H1 (cell line): ENCODE data around the gene CCDC102A. TPM values are rescaled to one million over a fixed set of nuclear protein-coding genes. Genes with fewer than 3 reads are reported as not detected.

Experiments
- CTCF ChIA-PET: fragments of 300-600 bp; sonication (Branson Sonifier 250); formaldehyde crosslinking; loops from one replicate; lab custom pipeline; 2021; ENCODE audit not compliant: partially characterized antibody; lab: Charles Lee
- POLR2A ChIA-PET: fragments of 300-600 bp; sonication (Branson Sonifier 250); formaldehyde crosslinking; loops from one replicate; lab custom pipeline; 2021; ENCODE audit warnings: inconsistent platforms; ENCODE audit not compliant: partially characterized antibody; lab: Charles Lee
- DNase-seq, 2 experiments: peaks; one replicate each; pipeline versions ENCODE4 v3.0.0 to v3.0.0-alpha.2; 2010 to 2022; ENCODE audit warnings: low spot score in 2 of 2, low read depth in 1 of 2, mixed read lengths in 1 of 2
- FAIRE-seq: peaks from 2 replicates; lab custom pipeline; 2011; peaks lifted over from hg19 to GRCh38; lab: Jason Lieb, UNC
- H2AFZ ChIP-seq: 2 replicates; pipeline ENCODE4 v1.8.1; 2012; ENCODE audit warnings: low read length, inconsistent platforms
- H2AK5ac ChIP-seq: 2 replicates; pipeline ENCODE4 v1.6.1; 2013; ENCODE audit warnings: low read depth, low read length
- H2BK120ac ChIP-seq: replicated peaks from 2 replicates; pipeline ENCODE3; 2013; ENCODE audit warnings: low read depth, low read length, inconsistent platforms
- H2BK12ac ChIP-seq: 2 replicates; pipeline ENCODE4 v1.6.1; 2013; ENCODE audit warnings: low read depth, low read length
- H2BK15ac ChIP-seq: 2 replicates; pipeline ENCODE4 v1.6.1; 2013; ENCODE audit warnings: low read length
- H2BK20ac ChIP-seq: 2 replicates; pipeline ENCODE4 v1.6.1; 2013; ENCODE audit warnings: low read length
- H2BK5ac ChIP-seq: 2 replicates; pipeline ENCODE4 v1.6.1; 2013; ENCODE audit warnings: low read depth, low read length
- H3K14ac ChIP-seq: 2 replicates; pipeline ENCODE4 v1.6.1; 2013; ENCODE audit warnings: inconsistent platforms; ENCODE audit not compliant: insufficient read length
- H3K18ac ChIP-seq: 2 replicates; pipeline ENCODE4 v1.6.1; 2013; ENCODE audit warnings: low read length; ENCODE audit errors: extremely low read depth
- H3K23ac ChIP-seq: 2 replicates; pipeline ENCODE4 v1.6.1; 2013; ENCODE audit warnings: inconsistent platforms; ENCODE audit not compliant: insufficient read length
- H3K23me2 ChIP-seq: 2 replicates; pipeline ENCODE4 v1.6.1; 2013; ENCODE audit warnings: low read depth, low read length
- H3K27ac ChIP-seq: 2 replicates; pipeline ENCODE4 v1.6.1; 2011; ENCODE audit warnings: low read depth, low read length, inconsistent platforms
- H3K27me3 ChIP-seq, 4 experiments: replicated peaks in 1 of 4; 1 replicate in 1 of 4; 2 replicates in 3 of 4; pipeline versions ENCODE4 v1.6.1 to v1.8.1; 2011 to 2013; ENCODE audit warnings: low read length in 3 of 4, mild to moderate bottlenecking in 3 of 4, inconsistent platforms in 2 of 4, mixed read lengths in 2 of 4, moderate library complexity in 1 of 4; ENCODE audit not compliant: control insufficient read depth in 3 of 4, insufficient read depth in 3 of 4; ENCODE audit errors: extremely low read depth in 1 of 4
- H3K36me3 ChIP-seq, 4 experiments: 2 replicates each; pipeline versions ENCODE4 v1.6.1 to v1.8.1; 2011 to 2013; ENCODE audit warnings: mild to moderate bottlenecking in 4 of 4, low read length in 3 of 4, moderate library complexity in 2 of 4, control low read depth in 1 of 4, inconsistent platforms in 1 of 4; ENCODE audit not compliant: insufficient read depth in 4 of 4, control insufficient read depth in 2 of 4
- H3K4ac ChIP-seq: replicated peaks from 2 replicates; pipeline ENCODE3; 2013; ENCODE audit warnings: low read length, low read depth, mixed read lengths, inconsistent platforms; ENCODE audit not compliant: insufficient read length
- H3K4me1 ChIP-seq, 4 experiments: replicated peaks in 1 of 4; 1 replicate in 1 of 4; 2 replicates in 3 of 4; pipeline versions ENCODE4 v1.6.1 to v1.8.1; 2011 to 2013; ENCODE audit warnings: low read length in 3 of 4, inconsistent platforms in 2 of 4, mixed read lengths in 1 of 4; ENCODE audit not compliant: insufficient read depth in 4 of 4, control insufficient read depth in 3 of 4
- H3K4me2 ChIP-seq, 2 experiments: 2 replicates each; pipeline versions ENCODE4 v1.6.1 to v1.8.1; 2011 to 2013; ENCODE audit warnings: low read depth in 2 of 2, low read length in 2 of 2, control low read depth in 1 of 2, inconsistent platforms in 1 of 2, mild to moderate bottlenecking in 1 of 2; ENCODE audit not compliant: insufficient read depth in 1 of 2
- H3K4me3 ChIP-seq, 4 experiments: fragments of 200-600, 300-600 bp in 1 of 4; sonication (generic), shearing (Covaris generic), sonication (Bioruptor Twin) in 1 of 4; 2 replicates each; pipeline versions ENCODE4 v1.5.1 to v1.8.1; 2011 to 2016; ENCODE audit warnings: low read length in 4 of 4, low read depth in 3 of 4, control low read depth in 2 of 4, inconsistent platforms in 2 of 4, mild to moderate bottlenecking in 2 of 4, mixed read lengths in 1 of 4, moderate library complexity in 1 of 4; ENCODE audit not compliant: insufficient read depth in 2 of 4; ENCODE audit errors: extremely low read depth in 1 of 4
- H3K56ac ChIP-seq: replicated peaks from 2 replicates; pipeline ENCODE3; 2013; ENCODE audit warnings: low read depth, mild to moderate bottlenecking, mixed read lengths, low read length, inconsistent platforms; ENCODE audit not compliant: insufficient read length
- H3K79me1 ChIP-seq: 2 replicates; pipeline ENCODE4 v1.6.1; 2013; ENCODE audit warnings: low read depth, low read length, control low read depth
- H3K79me2 ChIP-seq, 2 experiments: 2 replicates each; pipeline versions ENCODE4 v1.6.1 to v1.8.1; 2012 to 2013; ENCODE audit warnings: low read length in 2 of 2, mild to moderate bottlenecking in 2 of 2, inconsistent platforms in 1 of 2; ENCODE audit not compliant: insufficient read depth in 2 of 2, control insufficient read depth in 1 of 2
- H3K9ac ChIP-seq, 4 experiments: replicated peaks in 1 of 4; 1 replicate in 1 of 4; 2 replicates in 3 of 4; pipeline versions ENCODE4 v1.6.1 to v1.8.1; 2011 to 2013; ENCODE audit warnings: low read depth in 3 of 4, low read length in 3 of 4, control low read depth in 2 of 4, mild to moderate bottlenecking in 2 of 4, moderate library complexity in 2 of 4, inconsistent platforms in 1 of 4; ENCODE audit errors: extremely low read depth in 1 of 4
- H3K9me3 ChIP-seq, 2 experiments: 2 replicates each; pipeline versions ENCODE4 v1.6.1 to v1.8.1; 2012 to 2013; ENCODE audit warnings: mild to moderate bottlenecking in 2 of 2, moderate library complexity in 2 of 2, control low read depth in 1 of 2, inconsistent platforms in 1 of 2, low read depth in 1 of 2, low read length in 1 of 2, mixed read lengths in 1 of 2; ENCODE audit not compliant: insufficient read depth in 2 of 2
- H4K20me1 ChIP-seq, 2 experiments: replicated peaks in 1 of 2; 2 replicates each; pipeline versions ENCODE3 to v1.8.1; 2011 to 2013; ENCODE audit warnings: inconsistent platforms in 2 of 2, low read length in 2 of 2, mild to moderate bottlenecking in 1 of 2; ENCODE audit not compliant: insufficient read depth in 2 of 2, control insufficient read depth in 1 of 2
- H4K5ac ChIP-seq: 2 replicates; pipeline ENCODE4 v1.6.1; 2013; ENCODE audit warnings: low read length, low read depth, mixed read lengths, inconsistent platforms; ENCODE audit not compliant: insufficient read length
- H4K8ac ChIP-seq: 2 replicates; pipeline ENCODE4 v1.8.0; 2013; ENCODE audit warnings: mild to moderate bottlenecking, moderate library complexity, low read length, inconsistent platforms; ENCODE audit not compliant: insufficient read depth; ENCODE audit errors: extremely low read depth
- H4K91ac ChIP-seq: replicated peaks from 2 replicates; pipeline ENCODE3; 2013; ENCODE audit warnings: low read length, mixed read lengths, inconsistent platforms; ENCODE audit not compliant: insufficient read length
- CHD1 ChIP-seq: IDR thresholded peaks from 2 replicates; pipeline ENCODE4 v1.6.1; 2012; ENCODE audit warnings: low read depth, low read length, improper control_type of control experiment
- CTBP2 ChIP-seq: IDR thresholded peaks from 2 replicates; pipeline ENCODE4 v1.7.0; 2011; ENCODE audit warnings: borderline replicate concordance, mild to moderate bottlenecking, moderate library complexity, mixed read lengths, low read length; ENCODE audit not compliant: insufficient read depth, insufficient read length
- CTCF ChIP-seq, 3 experiments: IDR thresholded peaks; 1 replicate in 2 of 3; 2 replicates in 1 of 3; pipeline versions ENCODE4 v1.5.1 to v1.6.1; 2011; ENCODE audit warnings: low read length in 3 of 3, mild to moderate bottlenecking in 3 of 3, inconsistent platforms in 2 of 3, low read depth in 1 of 3, moderate library complexity in 1 of 3; ENCODE audit not compliant: insufficient read depth in 1 of 3; ENCODE audit errors: control extremely low read depth in 1 of 3
- HDAC2 ChIP-seq, 2 experiments: fragments of 300-600 bp in 1 of 2; sonication (generic) in 1 of 2; IDR thresholded peaks; 2 replicates each; pipeline ENCODE4 v1.6.1; 2011 to 2012; ENCODE audit warnings: low read depth in 2 of 2, low read length in 2 of 2, mild to moderate bottlenecking in 2 of 2, moderate library complexity in 2 of 2, borderline replicate concordance in 1 of 2, inconsistent platforms in 1 of 2
- MAX ChIP-seq: IDR thresholded peaks from 2 replicates; pipeline ENCODE4 v1.6.1; 2012; ENCODE audit warnings: inconsistent platforms
- NANOG ChIP-seq: IDR thresholded peaks from 2 replicates; pipeline ENCODE4 v1.6.1; 2011; ENCODE audit warnings: low read length, low read depth, mild to moderate bottlenecking, inconsistent platforms; ENCODE audit not compliant: insufficient read depth, poor library complexity, severe bottlenecking
- RNF2 ChIP-seq: fragments of 200-900, 300-1000 bp; sonication (generic); IDR thresholded peaks from 2 replicates; pipeline ENCODE4 v1.7.1; 2016; ENCODE audit warnings: borderline replicate concordance, low read depth, mild to moderate bottlenecking, antibody characterized with exemption, low read length; ENCODE audit not compliant: poor library complexity, severe bottlenecking; ENCODE audit errors: missing control alignments
- SIN3A ChIP-seq, 2 experiments: IDR thresholded peaks in 1 of 2; conservative IDR thresholded peaks in 1 of 2; 2 replicates each; pipeline ENCODE4 v1.6.1; 2011 to 2012; ENCODE audit warnings: low read length in 2 of 2, improper control_type of control experiment in 1 of 2, low read depth in 1 of 2, mild to moderate bottlenecking in 1 of 2
- TAF1 ChIP-seq: IDR thresholded peaks from 2 replicates; pipeline ENCODE4 v1.6.1; 2011; ENCODE audit warnings: mild to moderate bottlenecking, low read depth, low read length
- WGBS, 2 experiments: shearing (Covaris generic) in 1 of 2; methylation state at CpG; one replicate each; pipeline versions ENCODE4 v1.1.6 to v1.1.7; 2013 to 2015; ENCODE audit warnings: low lambda C conversion rate in 2 of 2, mixed read lengths in 2 of 2, inconsistent platforms in 1 of 2, low coverage in 1 of 2, missing lambda C conversion rate in 1 of 2; ENCODE audit not compliant: insufficient replicate concordance in 2 of 2, insufficient coverage in 1 of 2, insufficient read length in 1 of 2; ENCODE audit errors: extremely low coverage in 1 of 2, missing lambda C conversion rate in 1 of 2; 5-methylcytosine and 5-hydroxymethylcytosine counted together
- polyA plus RNA-seq, 7 experiments: library from polyadenylated mRNA; depleted of rRNA in 3 of 7; stranded (reverse) in 5 of 7; unstranded in 2 of 7; fragments of >200 nt in 5 of 7; fragments of 200-250 nt in 2 of 7; gene quantifications; 1 replicate in 5 of 7; 2 replicates in 1 of 7; 4 replicates in 1 of 7; pipeline versions ENCODE4 v1.2.1 to v1.2.3, GENCODE V29; 2011 to 2013; ENCODE audit warnings: missing spikeins in 2 of 7, mixed read lengths in 2 of 7
- total RNA-seq: library from RNA; stranded (reverse); fragmentation: NEBNext Ultra II Directional; extraction: Animal tissue kit (Norgen Biotek cat#: 25700); gene quantifications from 2 replicates; pipeline ENCODE4 v1.2.1, GENCODE V29; 2021

Gene CCDC102A
- total and polyA plus RNA-seq, 2 of the 8 experiments (the other 6 are each of a cell fraction or from before 2014, with no cell fraction given): 4.0 to 7.5 TPM

GRCh38 chr16:57562066-57562465 is 25.7 kb upstream of the CCDC102A start:
- POLR2A ChIA-PET: interaction anchor here (0.6 kb wide), 1 partner anchor 141 kb away, joined by 3 read pairs; no protein-coding TSS in a partner anchor
- TF ChIP-seq MAX: no peak
- TF ChIP-seq CHD1: no peak
- TF ChIP-seq HDAC2 (IDR thresholded peaks at IDR 0.05; ENCODE audit: borderline replicate concordance in 1 of 2, low read depth in 2 of 2, low read length in 2 of 2): no peak
- TF ChIP-seq TAF1: no peak
- no peak for TF ChIP-seq CTBP2
- no peak for TF ChIP-seq CTCF (IDR thresholded peaks at IDR 0.05; ENCODE audit: control extremely low read depth in 1 of 3, insufficient read depth in 1 of 3, low read depth in 1 of 3, low read length in 3 of 3)
- no peak for TF ChIP-seq SIN3A (conservative IDR thresholded peaks at IDR 0.05 in 1 of 2, IDR thresholded peaks at IDR 0.05 in 1 of 2; ENCODE audit: low read depth in 1 of 2, low read length in 2 of 2)
- TF ChIP-seq NANOG: no peak
- TF ChIP-seq RNF2: no peak

More at GRCh38 chr16:57562066-57562465, 25.7 kb upstream of the CCDC102A start:
- Histone ChIP-seq H3K36me3 (no peaks in the 10 kb centered on the region), H2AK5ac (no peak overlapping the region), H3K14ac (no peak overlapping the region), H4K91ac (no peak overlapping the region), H3K18ac (no peak overlapping the region), H3K4me2 (no peak overlapping the region), H2BK120ac (no peak overlapping the region), H3K79me2 (no peaks in the 10 kb centered on the region), H3K27ac (no peak overlapping the region), H3K23me2 (no peaks in the 10 kb centered on the region), H4K5ac (no peak overlapping the region), H2AFZ (no peak overlapping the region), H2BK5ac (no peak overlapping the region), H3K9me3 (peaks cover 8 to 9% of the 10 kb centered on the region in 2 experiments; a peak in 1 of 4 replicates), H4K8ac (no peak overlapping the region), H4K20me1 (peaks cover 0 to 1% of the 10 kb centered on the region in 2 experiments), H2BK15ac (no peak overlapping the region), H2BK12ac (no peak overlapping the region), H3K4me3 (no peak overlapping the region), H3K4ac (no peak overlapping the region), H3K4me1 (no peaks in the 10 kb centered on the region), H2BK20ac (no peak overlapping the region), H3K79me1 (no peaks in the 10 kb centered on the region), H3K23ac (no peak overlapping the region), H3K56ac (no peak overlapping the region), H3K27me3 (peaks cover 0 to 3% (median under 1%) of the 10 kb centered on the region in 4 experiments; a peak in 2 of 7 replicates), H3K9ac (no peak overlapping the region)
- DNase-seq (no peak), FAIRE-seq (no peak)
- 95% methylated on average over 4 of the region's 4 CpGs; no CpG with 5 or more reads in 1 of the 2 experiments for WGBS, 2 experiments
- CTCF ChIA-PET: interaction anchor here (1.2 to 1.6 kb wide), 3 partner anchors 20 to 44 kb away, joined by 3 to 5 read pairs (median 3); no protein-coding TSS in a partner anchor
